ENCODE results near the gene FURIN.
"Not testable (repeated sequence)": the region's sequence is repeated elsewhere in the genome, so short reads cannot be mapped to it uniquely, and the experiment has no call there.

Gene FURIN

GRCh38 chr15:90868261-90868689, at the start of gene FURIN:
Gene FURIN (plus strand): TSS chr15:90868588. CDS start chr15:90875741, 7,153 bp downstream.
- no peak for DNase-seq (ENCODE audit: low read depth)

- DNase-seq (ENCODE audit: low read depth), result no peak
Observed at GRCh38 chr15:90819390-90819789, 49.0 kb upstream of the FURIN start.

- DNase-seq (ENCODE audit: low read depth), result no peak
Observed at GRCh38 chr15:90819850-90820249, 48.5 kb upstream of the FURIN start.

GRCh38 chr15:90820481-90820880, 47.9 kb upstream of the FURIN start:
- DNase-seq (ENCODE audit: low read depth), result no peak

- no peak for DNase-seq (ENCODE audit: low read depth)
Observed at GRCh38 chr15:90822204-90822955, 46.0 kb upstream of the FURIN start.

GRCh38 chr15:90823455-90823974, 44.9 kb upstream of the FURIN start:
- DNase-seq (ENCODE audit: low read depth), result no peak

- DNase-seq (ENCODE audit: low read depth), result not testable (repeated sequence)
Observed at GRCh38 chr15:90825115-90825899, 43.1 kb upstream of the FURIN start.

GRCh38 chr15:90826206-90826885, 42.0 kb upstream of the FURIN start:
- not testable (repeated sequence) for DNase-seq (ENCODE audit: low read depth)

GRCh38 chr15:90826886-90827435, 41.4 kb upstream of the FURIN start:
- no peak for DNase-seq (ENCODE audit: low read depth)

GRCh38 chr15:90828111-90828510, 40.3 kb upstream of the FURIN start:
- DNase-seq (ENCODE audit: low read depth), result no peak

- no peak for DNase-seq (ENCODE audit: low read depth)
Observed at GRCh38 chr15:90829126-90829525, 39.3 kb upstream of the FURIN start.

- DNase-seq (ENCODE audit: low read depth), result no peak
Observed at GRCh38 chr15:90829942-90830440, 38.4 kb upstream of the FURIN start.

GRCh38 chr15:90834626-90835025, 33.8 kb upstream of the FURIN start:
- no peak for DNase-seq (ENCODE audit: low read depth)

- no peak for DNase-seq (ENCODE audit: low read depth)
Observed at GRCh38 chr15:90836296-90836871, 32.0 kb upstream of the FURIN start.

GRCh38 chr15:90837094-90837493, 31.3 kb upstream of the FURIN start:
- DNase-seq (ENCODE audit: low read depth), result no peak

- DNase-seq (ENCODE audit: low read depth), result peak; percentile 86
Observed at GRCh38 chr15:90838139-90838538, 30.2 kb upstream of the FURIN start.

- no peak for DNase-seq (ENCODE audit: low read depth)
Observed at GRCh38 chr15:90838544-90838943, 29.8 kb upstream of the FURIN start.

- no peak for DNase-seq (ENCODE audit: low read depth)
Observed at GRCh38 chr15:90839187-90840071, 29.0 kb upstream of the FURIN start.

GRCh38 chr15:90840157-90840855, 28.1 kb upstream of the FURIN start:
- no peak for DNase-seq (ENCODE audit: low read depth)

GRCh38 chr15:90840954-90841353, 27.4 kb upstream of the FURIN start:
- no peak for DNase-seq (ENCODE audit: low read depth)

All from stimulated activated CD8-positive, alpha-beta memory T cell treated with anti-CD3 and anti-CD28 coated beads, Interleukin-12 subunit alpha, Interleukin-12 subunit beta, amount 100 ng/mL, for 4 hours (primary cell).